ENCODE measurements around the gene HAGH.

The HAGH gene

GRCh38 chr16:1760911-1761310 is 65.7 kb downstream of the HAGH start:
- Histone ChIP-seq H3K27ac (ENCODE audit: low read length) (no peak overlapping the region), H3K9ac (ENCODE audit: low read length) (no peak overlapping the region), H3K27me3 (ENCODE audit: control insufficient read depth, insufficient read depth, low read length) (no peaks in the 10 kb centered on the region), H3K36me3 (ENCODE audit: control insufficient read depth, low read depth, low read length) (no peaks in the 10 kb centered on the region), H3K4me3 (ENCODE audit: low read length) (no peak overlapping the region), H3K9me3 (ENCODE audit: control insufficient read depth, low read depth, low read length) (no peaks in the 10 kb centered on the region), H3K4me1 (ENCODE audit: control insufficient read depth, low read depth, low read length) (no peaks in the 10 kb centered on the region)

- H3K4me1 ChIP-seq (ENCODE audit: control insufficient read depth, low read depth, low read length), result no peaks in the 10 kb centered on the region
- H3K9me3 ChIP-seq (ENCODE audit: control insufficient read depth, low read depth, low read length), result no peaks in the 10 kb centered on the region
- no peak overlapping the region for H3K27ac ChIP-seq (ENCODE audit: low read length)
- no peak overlapping the region for H3K4me3 ChIP-seq (ENCODE audit: low read length)
- H3K9ac ChIP-seq (ENCODE audit: low read length), result no peak overlapping the region
- no peaks in the 10 kb centered on the region for H3K27me3 ChIP-seq (ENCODE audit: control insufficient read depth, insufficient read depth, low read length)
- H3K36me3 ChIP-seq (ENCODE audit: control insufficient read depth, low read depth, low read length), result no peaks in the 10 kb centered on the region
These were observed 67.1 kb downstream of the HAGH start for GRCh38 chr16:1759511-1759910.

GRCh38 chr16:1758923-1759322 is 67.7 kb downstream of the HAGH start:
- Histone ChIP-seq H3K27ac (ENCODE audit: low read length) (no peak overlapping the region), H3K4me3 (ENCODE audit: low read length) (no peak overlapping the region), H3K27me3 (ENCODE audit: control insufficient read depth, insufficient read depth, low read length) (no peaks in the 10 kb centered on the region), H3K36me3 (ENCODE audit: control insufficient read depth, low read depth, low read length) (no peaks in the 10 kb centered on the region), H3K4me1 (ENCODE audit: control insufficient read depth, low read depth, low read length) (no peaks in the 10 kb centered on the region), H3K9me3 (ENCODE audit: control insufficient read depth, low read depth, low read length) (no peaks in the 10 kb centered on the region), H3K9ac (ENCODE audit: low read length) (no peak overlapping the region)

- no peaks in the 10 kb centered on the region for H3K4me1 ChIP-seq (ENCODE audit: control insufficient read depth, low read depth, low read length)
- H3K27ac ChIP-seq (ENCODE audit: low read length), result no peak overlapping the region
- no peak overlapping the region for H3K9ac ChIP-seq (ENCODE audit: low read length)
- H3K9me3 ChIP-seq (ENCODE audit: control insufficient read depth, low read depth, low read length), result no peaks in the 10 kb centered on the region
- no peaks in the 10 kb centered on the region for H3K36me3 ChIP-seq (ENCODE audit: control insufficient read depth, low read depth, low read length)
- H3K27me3 ChIP-seq (ENCODE audit: control insufficient read depth, insufficient read depth, low read length), result no peaks in the 10 kb centered on the region
- H3K4me3 ChIP-seq (ENCODE audit: low read length), result no peak overlapping the region
These were observed 68.7 kb downstream of the HAGH start for GRCh38 chr16:1757714-1758461.

Data from iPS-18a (cell line).